AG09319 (cell line): ENCODE data around the gene DHX30.

ENCODE experiments used
- DNase-seq: peaks from one replicate; pipeline ENCODE4 v3.0.0-alpha.2; 2010; ENCODE audit warnings: low read depth; ENCODE audit errors: extremely low read depth
- CTCF ChIP-seq: IDR thresholded peaks from 2 replicates; pipeline ENCODE4 v1.5.1; 2011; ENCODE audit warnings: low read depth, mild to moderate bottlenecking, inconsistent platforms, low read length, moderate library complexity

The DHX30 gene

GRCh38 chr3:47899495-47900108 is 96.7 kb downstream of the DHX30 start:
- DNase-seq: no peak
- TF ChIP-seq CTCF: no peak
